Stimulated activated CD4-positive, alpha-beta T cell treated with anti-CD3 and anti-CD28 coated beads, Interleukin-2, amount 100 ng/mL, for 48 hours (primary cell): Measurements from ENCODE around the gene CXCL11.
"Not testable (repeated sequence)": the region's sequence is repeated elsewhere in the genome, so short reads cannot be mapped to it uniquely, and the experiment has no call there.

Experiments
- DNase-seq, 2 donors: peaks; one replicate each; pipeline ENCODE4 v3.0.0-alpha.2; 2020

The CXCL11 gene

DNA sequence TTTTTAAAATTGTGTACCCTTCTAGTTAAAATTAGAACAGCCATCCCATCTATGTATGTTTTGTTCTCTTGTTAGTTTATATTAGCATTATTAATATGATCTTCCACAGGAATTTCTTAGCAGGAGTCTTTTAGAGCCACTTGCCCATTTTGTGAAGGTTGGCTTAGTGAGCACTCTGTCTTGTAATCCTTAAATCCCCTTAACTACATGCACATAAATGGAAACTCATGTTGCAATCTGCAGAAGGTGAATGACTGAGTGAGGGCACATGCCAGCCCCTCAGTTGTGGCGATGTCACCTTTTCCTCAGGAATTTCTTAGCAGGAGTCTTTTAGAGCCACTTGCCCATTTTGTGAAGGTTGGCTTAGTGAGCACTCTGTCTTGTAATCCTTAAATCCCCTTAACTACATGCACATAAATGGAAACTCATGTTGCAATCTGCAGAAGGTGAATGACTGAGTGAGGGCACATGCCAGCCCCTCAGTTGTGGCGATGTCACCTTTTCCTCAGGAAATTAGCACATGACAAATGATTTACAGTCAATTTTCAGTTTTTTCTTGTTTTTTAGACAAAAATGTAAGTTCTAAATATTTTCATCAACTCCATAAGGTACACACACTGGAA is 37.2 kb downstream of the CXCL11 start:
- DNase-seq = not testable (repeated sequence)

DNA sequence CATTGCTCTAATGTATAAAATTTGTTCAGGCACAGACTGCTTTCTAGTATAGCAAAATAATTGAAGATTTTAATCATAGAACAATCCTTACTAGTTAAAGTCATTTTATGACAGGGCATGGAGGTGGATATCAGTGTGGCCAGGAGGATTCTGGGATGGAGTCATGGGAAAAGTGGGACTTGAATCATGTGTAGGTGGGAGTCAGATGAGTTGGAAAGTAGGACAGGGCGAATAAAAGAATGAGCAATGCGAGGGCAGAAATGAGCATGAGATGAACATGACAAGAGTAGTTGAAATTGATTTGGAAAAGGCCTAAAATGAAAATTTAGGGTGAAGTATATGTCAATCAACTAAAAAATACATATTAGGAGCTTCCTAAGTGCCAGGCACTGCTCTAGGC is 37.9 kb downstream of the CXCL11 start:
- DNase-seq = no peak

DNA sequence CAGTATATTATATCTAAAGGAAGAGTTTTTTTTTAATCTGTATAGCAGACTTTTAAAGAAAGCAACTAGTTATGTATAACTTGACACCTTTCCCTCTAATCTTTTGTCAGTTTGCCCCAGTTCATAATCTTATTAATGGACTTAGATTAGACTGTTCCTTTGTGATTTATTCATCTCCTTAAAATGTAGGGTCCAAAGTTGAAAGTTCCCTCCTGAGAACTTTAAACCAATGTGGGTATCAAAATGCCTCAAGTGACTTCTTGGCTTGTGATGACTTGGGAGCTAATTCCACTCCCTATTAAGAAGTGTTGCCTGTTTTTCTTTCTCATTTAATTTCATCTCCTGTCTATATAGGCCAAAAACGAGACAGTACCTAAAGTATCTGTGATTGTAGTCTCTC is 38.8 kb downstream of the CXCL11 start:
- no peak for DNase-seq

DNA sequence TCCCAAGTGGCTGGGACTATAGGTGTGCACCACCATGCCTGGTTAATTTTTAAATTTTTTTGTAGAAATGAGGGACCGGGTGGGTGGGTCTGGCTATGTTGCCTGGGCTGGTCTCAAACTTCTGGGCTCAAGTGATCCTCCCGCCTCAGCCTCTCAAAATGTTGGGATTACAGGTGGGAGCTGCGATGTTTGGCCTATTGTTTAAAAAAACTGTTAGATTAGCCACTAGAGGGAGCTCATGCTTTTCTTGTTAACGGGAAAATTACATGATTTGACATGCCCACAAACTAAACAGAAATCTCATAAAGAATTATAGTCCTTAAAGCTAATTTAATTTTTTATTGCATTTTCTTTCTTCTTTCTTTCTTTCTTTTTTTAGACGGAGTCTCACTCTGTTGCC is 40.1 kb downstream of the CXCL11 start:
- no peak for DNase-seq

DNA sequence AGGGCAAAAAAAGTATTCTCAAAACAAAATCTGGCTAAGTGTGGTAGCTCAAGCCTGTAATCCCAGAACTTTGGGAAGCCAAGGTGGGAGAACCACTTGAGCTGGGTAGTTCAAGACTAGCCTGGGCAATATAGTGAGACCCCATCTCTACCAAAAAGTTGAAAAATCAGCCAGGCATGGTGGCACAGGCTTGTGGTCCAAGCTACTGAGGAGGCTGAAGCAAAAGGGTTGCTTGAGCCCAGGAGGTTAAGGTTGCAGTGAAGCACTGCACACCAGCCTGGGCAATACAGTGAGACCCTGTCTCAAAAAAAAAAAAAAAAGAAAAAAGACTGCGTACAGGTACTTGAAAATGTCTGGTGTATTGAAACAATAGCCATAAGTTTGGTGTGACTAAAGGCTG is 43.4 kb downstream of the CXCL11 start:
- no peak for DNase-seq

DNA sequence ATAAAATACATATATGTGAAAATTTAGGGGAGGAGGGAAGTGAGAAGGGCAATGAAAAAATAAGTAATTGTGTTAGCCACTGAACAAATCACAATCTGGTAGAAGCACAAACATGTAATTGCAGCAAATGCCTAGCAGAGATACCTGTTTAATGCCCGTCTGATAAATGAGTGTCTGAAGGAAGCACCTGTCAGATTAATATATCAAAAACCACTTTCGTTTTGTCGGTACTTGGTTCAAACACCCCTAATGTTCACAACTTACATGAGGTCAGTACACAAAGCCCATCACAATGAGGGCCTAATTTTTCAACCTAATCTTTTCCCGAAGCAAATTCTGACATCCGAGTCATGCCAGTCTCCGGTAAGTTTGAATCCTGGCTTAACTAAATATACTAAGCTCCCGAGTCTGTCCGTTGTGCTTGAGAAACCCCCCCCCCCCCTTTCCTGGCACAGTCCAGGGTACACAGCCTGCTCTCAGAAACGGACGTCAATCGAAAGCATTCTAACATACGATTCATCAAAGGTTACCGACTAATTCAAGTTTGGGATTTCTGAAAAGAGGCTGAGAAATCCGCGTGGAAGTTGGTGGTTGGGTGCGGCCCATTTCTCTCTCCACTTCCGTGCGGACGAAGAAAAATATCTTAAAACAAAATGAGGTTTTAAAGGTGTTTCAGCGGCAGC is 45.9 kb downstream of the CXCL11 start:
- DNase-seq = no peak

DNA sequence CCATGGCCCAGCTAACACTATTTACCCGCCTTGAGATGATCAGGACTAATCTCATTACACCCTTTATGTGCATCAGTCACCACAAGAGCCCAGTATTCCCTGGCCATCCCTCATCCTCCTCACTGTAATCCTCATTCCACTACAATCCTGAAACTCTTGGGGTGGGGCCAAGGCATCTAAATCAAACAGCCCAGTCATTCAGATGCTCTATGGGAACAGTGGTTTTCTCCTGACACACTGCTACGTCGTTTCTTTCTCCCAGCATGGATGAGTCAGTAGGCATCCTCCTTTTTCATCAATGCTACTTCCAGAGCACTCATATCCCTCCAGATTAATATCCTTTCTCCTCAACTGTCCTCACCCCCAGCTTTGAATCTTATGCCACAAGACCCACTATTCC is 50.8 kb downstream of the CXCL11 start:
- no peak for DNase-seq
